Activated CD8-positive, alpha-beta memory T cell treated with anti-CD3 and anti-CD28 coated beads, Interleukin-2, amount 10 ng/mL, durations not matched to agents 7 days and 5 days (primary cell): ENCODE data around the gene SP9. TPM values are rescaled to one million over a fixed set of nuclear protein-coding genes. Genes with fewer than 3 reads are reported as not detected.

Experiments used
- ATAC-seq: fragments of 150-1000 bp; cut with Tn5 transposase; one replicate; pipeline ENCODE4 v1.10.0; 2021; ENCODE audit warnings: moderate library complexity
- CTCF ChIA-PET: fragments of 350-600 bp; sonication (Branson Sonifier 250); formaldehyde crosslinking; loops from one replicate; lab custom pipeline; 2021; ENCODE audit warnings: antibody characterized with exemption; lab: Charles Lee
- DNase-seq: peaks from one replicate; pipeline ENCODE4 v3.0.0-alpha.2; 2020
- H3K27ac Mint-ChIP-seq: one replicate; pipeline ENCODE4 v1.8.0; 2021; ENCODE audit warnings: mild to moderate bottlenecking, mixed read lengths
- H3K27me3 Mint-ChIP-seq: one replicate; pipeline ENCODE4 v1.8.0; 2021; ENCODE audit warnings: mixed read lengths
- H3K36me3 Mint-ChIP-seq: one replicate; pipeline ENCODE4 v1.8.0; 2021; ENCODE audit warnings: mild to moderate bottlenecking, mixed read lengths
- H3K4me1 Mint-ChIP-seq: one replicate; pipeline ENCODE4 v1.8.0; 2021; ENCODE audit warnings: mixed read lengths
- H3K4me3 Mint-ChIP-seq: one replicate; pipeline ENCODE4 v1.8.0; 2021; ENCODE audit warnings: mild to moderate bottlenecking, moderate library complexity, mixed read lengths
- H3K9me3 Mint-ChIP-seq: one replicate; pipeline ENCODE4 v1.8.0; 2022; ENCODE audit warnings: low read depth, mixed read lengths
- total RNA-seq, 2 experiments: library from RNA; stranded (reverse); gene quantifications; one replicate each; pipeline ENCODE4 v1.2.3, GENCODE V29; 2021

The SP9 gene
- total RNA-seq, 2 experiments from 2014 or later = not detected

DNA sequence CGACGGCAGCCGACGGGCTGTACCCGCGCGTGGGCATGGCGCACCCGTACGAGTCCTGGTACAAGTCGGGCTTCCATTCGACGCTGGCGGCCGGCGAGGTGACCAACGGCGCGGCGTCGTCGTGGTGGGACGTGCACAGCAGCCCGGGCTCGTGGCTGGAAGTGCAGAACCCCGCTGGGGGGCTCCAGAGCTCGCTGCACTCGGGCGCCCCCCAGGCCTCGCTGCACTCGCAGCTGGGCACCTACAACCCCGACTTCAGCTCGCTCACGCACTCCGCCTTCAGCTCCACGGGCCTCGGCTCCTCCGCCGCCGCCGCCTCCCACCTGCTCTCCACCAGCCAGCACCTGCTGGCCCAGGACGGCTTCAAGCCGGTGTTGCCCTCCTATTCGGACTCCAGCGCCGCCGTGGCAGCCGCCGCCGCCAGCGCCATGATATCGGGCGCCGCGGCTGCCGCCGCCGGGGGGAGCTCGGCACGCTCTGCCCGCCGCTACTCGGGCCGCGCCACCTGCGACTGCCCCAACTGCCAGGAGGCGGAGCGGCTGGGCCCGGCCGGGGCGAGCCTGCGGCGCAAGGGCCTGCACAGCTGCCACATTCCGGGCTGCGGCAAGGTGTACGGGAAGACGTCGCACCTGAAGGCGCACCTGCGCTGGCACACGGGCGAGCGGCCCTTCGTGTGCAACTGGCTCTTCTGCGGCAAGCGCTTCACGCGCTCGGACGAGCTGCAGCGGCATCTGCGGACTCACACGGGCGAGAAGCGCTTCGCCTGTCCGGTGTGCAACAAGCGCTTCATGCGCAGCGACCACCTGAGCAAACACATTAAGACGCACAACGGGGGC lies 2.0 kb downstream of the SP9 start:
- H3K36me3 Mint-ChIP-seq = peaks cover 5% of the 10 kb centered on the region
- ATAC-seq = peak; percentile 32
- peak overlapping the region; percentile 58 for H3K4me3 Mint-ChIP-seq
- peaks cover 37% of the 10 kb centered on the region for H3K4me1 Mint-ChIP-seq
- peak overlapping the region; percentile 70 for H3K27ac Mint-ChIP-seq
- peaks cover 81% of the 10 kb centered on the region for H3K27me3 Mint-ChIP-seq
- DNase-seq = peak; percentile 48
- H3K9me3 Mint-ChIP-seq = no peaks in the 10 kb centered on the region
- CTCF ChIA-PET = interaction anchor here (1.2 kb wide), 1 partner anchor 935 kb away, joined by 3 read pairs; no protein-coding TSS in a partner anchor

DNA sequence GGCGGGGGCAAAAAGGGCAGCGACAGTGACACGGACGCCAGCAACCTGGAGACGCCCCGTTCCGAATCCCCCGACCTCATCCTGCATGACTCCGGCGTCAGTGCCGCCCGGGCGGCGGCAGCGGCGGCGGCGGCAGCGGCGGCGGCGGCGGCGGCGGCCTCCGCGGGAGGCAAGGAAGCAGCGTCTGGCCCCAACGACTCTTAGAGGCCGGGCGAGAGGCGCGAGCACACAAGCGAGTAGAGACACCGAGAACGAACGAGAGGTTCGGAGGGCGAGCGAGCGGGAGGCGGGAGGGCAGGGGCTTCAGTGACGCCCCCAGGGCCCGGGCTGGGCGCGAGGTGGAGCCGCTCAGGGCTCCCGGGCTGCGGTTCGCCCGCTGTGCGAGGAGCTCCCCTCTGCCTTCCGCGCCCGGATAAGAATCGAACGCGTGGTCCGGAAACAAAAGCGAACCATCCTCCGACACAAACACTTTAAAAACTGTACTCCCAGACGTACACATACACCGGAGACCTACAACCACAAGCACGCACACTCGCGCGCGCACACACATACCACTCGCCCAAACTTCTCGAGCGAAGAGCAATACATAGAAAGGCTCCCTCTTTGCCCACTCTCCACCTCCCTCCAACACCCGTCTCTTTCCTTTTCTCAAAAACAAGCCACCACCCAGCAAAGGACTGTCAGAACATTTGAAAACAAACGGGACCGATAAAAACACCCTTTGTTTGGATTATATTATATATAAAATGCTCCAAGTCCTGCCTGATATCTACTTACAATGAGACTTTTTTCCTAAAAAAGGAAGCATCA lies 2.8 kb downstream of the SP9 start:
- DNase-seq = peak; percentile 54
- Mint-ChIP-seq H3K27ac (peak overlapping the region; percentile 67), H3K27me3 (peaks cover 76% of the 10 kb centered on the region), H3K4me1 (peaks cover 40% of the 10 kb centered on the region), H3K4me3 (peak overlapping the region; percentile 58), H3K9me3 (no peaks in the 10 kb centered on the region), H3K36me3 (peaks cover 5% of the 10 kb centered on the region)
- ATAC-seq = peak; percentile 31
- CTCF ChIA-PET = interaction anchor here (1.2 kb wide), 1 partner anchor 935 kb away, joined by 3 read pairs; no protein-coding TSS in a partner anchor

DNA sequence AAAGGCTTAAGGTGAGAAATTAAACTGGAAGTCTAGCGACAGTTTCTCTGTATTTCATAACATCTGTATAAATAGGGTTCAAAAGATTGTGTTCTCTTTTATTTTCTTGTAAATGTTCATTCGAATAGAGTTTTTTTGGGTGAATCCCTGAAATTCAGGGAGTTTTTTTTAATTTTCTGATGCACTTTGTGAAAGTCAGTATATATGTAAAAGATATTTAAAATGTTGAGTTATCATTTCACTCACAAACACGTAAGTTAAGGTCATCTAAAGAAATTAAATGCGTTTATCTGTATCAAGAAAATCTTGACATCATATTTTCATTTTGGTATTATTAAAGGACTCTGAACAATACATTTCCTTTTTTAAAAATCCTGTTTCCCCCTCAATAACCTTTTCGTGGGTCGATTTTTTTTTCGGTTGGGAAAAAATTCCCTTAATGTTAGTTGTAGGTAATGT lies 3.4 kb downstream of the SP9 start:
- Mint-ChIP-seq H3K4me3 (no peak overlapping the region), H3K27ac (peak overlapping the region; percentile 67), H3K36me3 (peaks cover 5% of the 10 kb centered on the region), H3K4me1 (peaks cover 41% of the 10 kb centered on the region), H3K9me3 (no peaks in the 10 kb centered on the region), H3K27me3 (peaks cover 76% of the 10 kb centered on the region)
- DNase-seq (no peak), ATAC-seq (no peak)
- CTCF ChIA-PET = interaction anchor here (1.2 kb wide), 1 partner anchor 936 kb away, joined by 3 read pairs; no protein-coding TSS in a partner anchor

DNA sequence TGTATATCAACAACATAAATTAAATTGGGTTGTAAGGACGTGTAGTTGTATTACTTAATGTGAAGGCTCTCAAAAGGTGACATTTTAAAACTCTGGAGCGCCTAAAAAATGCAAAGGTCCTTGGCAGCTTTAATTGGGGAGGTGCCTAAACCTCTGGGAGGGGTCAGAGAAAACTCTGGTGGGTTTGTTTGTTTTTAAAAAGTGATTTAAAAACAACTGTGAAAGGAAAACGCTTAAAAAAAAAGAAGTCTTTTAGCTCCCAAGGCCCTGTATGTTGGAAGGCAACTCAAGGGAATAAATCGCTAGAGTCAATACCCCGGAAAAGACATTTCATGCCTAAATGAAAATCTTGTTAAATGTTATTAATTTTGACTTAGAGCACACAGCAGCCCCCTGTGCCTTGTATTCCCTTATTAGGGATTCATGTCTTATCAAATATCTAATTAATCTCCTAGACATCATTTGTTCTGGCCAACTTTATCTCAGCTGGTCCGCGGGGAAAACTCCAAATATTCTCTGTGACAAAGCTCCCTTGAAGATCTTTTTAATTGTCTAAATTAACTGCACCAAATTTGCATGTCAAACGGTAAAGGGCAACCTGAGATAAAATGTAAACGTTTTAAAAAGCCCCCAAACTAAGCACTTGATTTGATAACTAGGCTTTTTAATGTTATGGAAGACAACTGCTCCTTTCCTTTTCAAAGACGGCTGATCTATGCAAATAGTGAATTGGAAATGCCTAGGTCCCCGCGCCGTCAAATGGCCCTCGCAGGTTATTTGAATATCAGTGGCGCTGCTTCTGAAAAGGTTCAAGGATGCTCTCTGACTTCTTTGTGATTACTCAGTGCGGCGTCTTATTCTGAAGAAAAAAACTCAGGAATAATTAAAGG lies 4.2 kb downstream of the SP9 start:
- peaks cover 75% of the 10 kb centered on the region for H3K27me3 Mint-ChIP-seq
- CTCF ChIA-PET = interaction anchor here (1.0 to 3.1 kb wide), 2 partner anchors 8 to 14 kb away, joined by 3 to 27 read pairs; no protein-coding TSS in a partner anchor
- H3K4me1 Mint-ChIP-seq = peaks cover 41% of the 10 kb centered on the region
- peaks cover 5% of the 10 kb centered on the region for H3K36me3 Mint-ChIP-seq
- DNase-seq = no peak
- no peak overlapping the region for H3K4me3 Mint-ChIP-seq
- ATAC-seq = no peak
- peak overlapping the region; percentile 32 for H3K27ac Mint-ChIP-seq
- no peaks in the 10 kb centered on the region for H3K9me3 Mint-ChIP-seq

DNA sequence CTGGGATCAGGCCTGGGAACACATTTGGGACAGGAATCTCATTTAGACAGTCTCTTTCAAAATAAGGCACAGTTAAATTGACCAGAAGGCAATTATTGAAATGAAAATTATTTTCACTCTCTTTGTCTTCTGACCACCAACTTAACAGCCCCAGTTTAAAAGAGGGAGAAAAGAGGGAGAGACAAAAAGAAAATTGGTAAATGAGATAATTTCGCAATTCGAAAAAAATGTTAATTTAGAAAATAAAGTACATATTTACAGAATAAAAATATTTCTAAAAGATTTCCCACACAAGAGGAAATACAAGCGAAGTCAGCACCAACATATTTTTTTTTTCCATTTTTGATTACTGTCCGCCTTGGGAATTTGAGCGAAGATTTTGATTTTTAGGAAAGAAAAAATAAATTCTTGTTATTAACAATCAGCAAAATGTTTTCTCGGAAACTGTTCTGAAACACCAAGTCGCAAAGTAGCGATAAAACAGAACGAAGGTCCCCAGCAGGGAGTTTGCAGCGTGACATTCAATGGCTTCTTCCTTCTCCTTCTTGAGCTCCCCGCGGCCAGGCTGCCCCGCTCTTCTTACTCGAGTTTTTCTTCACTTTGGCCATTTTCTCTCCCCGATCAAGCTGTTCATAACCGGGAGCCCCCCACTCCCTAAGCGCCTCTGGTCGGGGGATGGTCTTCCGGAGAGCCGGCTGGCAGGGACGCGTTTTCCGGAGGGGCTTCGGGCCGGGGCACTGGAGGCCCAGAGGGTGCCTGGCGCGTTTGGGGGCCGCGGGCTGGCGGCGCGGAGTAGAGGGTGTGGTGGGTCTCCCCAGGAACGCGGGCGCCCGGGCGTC lies 5.0 kb downstream of the SP9 start:
- H3K36me3 Mint-ChIP-seq = peaks cover 5% of the 10 kb centered on the region
- peaks cover 43% of the 10 kb centered on the region for H3K4me1 Mint-ChIP-seq
- H3K27ac Mint-ChIP-seq = peak overlapping the region; percentile 32
- H3K9me3 Mint-ChIP-seq = no peaks in the 10 kb centered on the region
- ATAC-seq (no peak), DNase-seq (no peak)
- peaks cover 77% of the 10 kb centered on the region for H3K27me3 Mint-ChIP-seq
- no peak overlapping the region for H3K4me3 Mint-ChIP-seq
- CTCF ChIA-PET = interaction anchor here (1.0 to 3.1 kb wide), 4 partner anchors 8 to 182 kb away, joined by 3 to 27 read pairs (median 22); no protein-coding TSS in a partner anchor

DNA sequence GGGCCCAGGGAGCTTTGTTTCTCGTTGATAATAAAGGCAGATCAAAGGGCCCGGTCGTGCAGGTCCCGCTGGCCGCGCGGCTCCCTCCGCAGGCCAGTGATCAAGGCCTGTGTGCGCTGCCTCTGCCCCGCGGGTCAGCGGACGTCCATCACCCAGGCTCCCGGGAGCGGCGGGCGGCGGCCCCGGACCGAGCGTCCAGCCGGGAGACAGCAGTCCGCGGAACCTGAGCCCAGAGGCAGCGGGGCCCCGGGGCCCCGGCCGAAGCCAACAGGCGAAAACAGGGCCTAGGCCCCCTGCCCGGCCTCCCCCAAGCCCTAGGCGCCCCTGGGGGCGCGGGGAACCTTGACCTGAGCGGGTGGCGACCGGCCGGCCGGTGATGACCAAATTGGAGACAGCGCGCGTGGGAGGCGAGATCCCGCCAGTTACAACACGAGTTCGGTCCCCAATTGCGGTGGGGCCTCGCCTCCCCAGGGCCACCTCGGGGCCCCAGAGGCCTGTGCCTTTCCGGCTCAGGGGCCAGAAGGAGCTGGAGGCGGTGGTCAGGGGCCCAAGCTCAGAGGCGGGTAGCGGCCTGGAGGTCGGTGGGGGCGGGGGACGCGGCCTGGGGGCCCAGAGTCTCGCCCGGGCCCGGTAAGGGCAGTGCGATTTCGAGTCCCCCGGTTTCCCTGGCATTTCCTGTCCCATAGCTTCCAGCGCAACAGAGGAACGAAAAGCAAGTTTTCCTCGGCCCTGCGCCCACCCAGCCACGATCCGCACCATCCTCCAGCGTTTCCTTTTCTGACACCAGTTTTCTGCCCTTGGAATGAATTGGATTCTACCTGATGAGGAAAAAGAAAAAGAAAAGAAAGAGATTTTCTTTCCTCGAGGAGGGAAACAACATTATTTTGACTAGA lies 5.9 kb downstream of the SP9 start:
- peaks cover 41% of the 10 kb centered on the region for H3K4me1 Mint-ChIP-seq
- no peak overlapping the region for H3K27ac Mint-ChIP-seq
- no peak for ATAC-seq
- DNase-seq = no peak
- no peak overlapping the region for H3K4me3 Mint-ChIP-seq
- no peaks in the 10 kb centered on the region for H3K9me3 Mint-ChIP-seq
- peaks cover 76% of the 10 kb centered on the region for H3K27me3 Mint-ChIP-seq
- CTCF ChIA-PET = interaction anchor here (0.7 to 3.1 kb wide), 23 partner anchors 10 to 1122 kb away, joined by 3 to 27 read pairs (median 3); partner anchors contain the start of genes OLA1 and SCRN3
- peaks cover 2% of the 10 kb centered on the region for H3K36me3 Mint-ChIP-seq

DNA sequence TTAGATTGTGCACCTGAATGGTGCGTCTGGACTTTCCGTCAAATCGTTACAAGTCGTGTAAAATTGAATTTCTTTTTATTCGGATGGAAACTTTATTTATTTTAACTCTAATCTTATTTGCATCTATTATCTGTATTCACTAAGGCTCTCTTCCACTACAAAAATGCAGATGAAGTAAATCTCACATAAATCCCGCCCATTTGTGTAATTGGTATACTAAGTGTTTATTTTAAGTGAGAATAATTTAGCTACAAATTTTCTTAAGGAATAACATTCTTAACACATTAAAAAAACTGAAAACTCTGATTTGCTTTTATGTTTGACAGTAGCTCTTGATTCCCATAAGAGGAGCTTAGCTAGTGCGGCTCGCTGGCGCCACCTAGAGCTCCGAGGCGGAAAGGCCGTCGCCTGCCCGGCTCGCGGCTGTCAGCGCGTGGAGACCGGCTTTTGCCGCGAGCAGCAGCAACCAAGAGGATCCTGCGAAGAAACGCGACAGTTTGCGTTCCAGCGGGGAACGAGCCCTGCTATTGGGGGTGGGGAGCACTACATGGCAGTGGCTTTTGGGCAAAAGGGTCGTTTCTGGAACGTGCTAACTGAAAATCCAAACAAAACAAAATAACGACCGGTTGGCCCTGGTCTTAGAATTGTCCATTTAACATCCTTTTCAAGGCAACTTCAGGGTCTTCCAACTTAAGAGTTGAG lies 6.7 kb downstream of the SP9 start:
- peaks cover 41% of the 10 kb centered on the region for H3K4me1 Mint-ChIP-seq
- ATAC-seq (peak; percentile 68), DNase-seq (peak; percentile 90)
- H3K9me3 Mint-ChIP-seq = no peaks in the 10 kb centered on the region
- H3K27ac Mint-ChIP-seq = peak overlapping the region; percentile 84
- H3K4me3 Mint-ChIP-seq = peak overlapping the region; percentile 59
- H3K36me3 Mint-ChIP-seq = peaks cover 2% of the 10 kb centered on the region
- CTCF ChIA-PET = interaction anchor here (0.7 to 3.1 kb wide), 25 partner anchors 9 to 1122 kb away, joined by 3 to 27 read pairs (median 3); partner anchors contain the start of genes OLA1 and SCRN3
- H3K27me3 Mint-ChIP-seq = peaks cover 78% of the 10 kb centered on the region

DNA sequence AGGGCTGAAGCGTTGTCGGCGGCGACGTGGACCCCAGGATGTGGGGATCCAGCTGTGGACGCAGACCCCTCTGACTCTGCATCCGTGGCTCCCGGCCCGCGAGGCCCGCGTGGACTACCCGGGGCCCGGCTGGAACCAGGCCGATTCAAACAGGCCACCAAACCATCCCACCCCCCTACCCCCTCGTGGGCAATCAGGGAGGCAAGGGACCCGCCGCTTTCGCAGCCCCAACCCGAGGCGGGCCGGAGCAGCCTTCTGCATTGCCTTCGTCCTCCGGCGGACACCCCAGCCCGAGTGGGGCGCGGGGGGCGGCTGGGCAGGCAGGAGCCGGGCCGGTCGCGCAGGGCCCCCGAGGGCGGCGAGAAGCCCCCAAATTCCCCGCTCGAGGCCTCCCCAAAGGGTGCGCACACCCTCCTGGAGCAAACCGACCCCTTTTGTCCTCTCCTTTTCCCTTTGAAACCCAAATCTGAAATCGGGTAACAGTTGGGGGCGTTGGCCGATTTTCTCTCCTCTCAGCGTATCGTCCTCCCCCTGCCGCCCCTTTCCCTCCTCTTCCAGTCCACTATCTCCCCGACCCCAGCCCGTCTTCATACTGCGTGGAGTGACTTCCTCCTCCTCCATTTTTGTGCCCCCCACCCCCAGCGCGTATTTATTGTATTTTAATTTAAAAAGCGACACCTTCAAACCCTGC lies 7.4 kb downstream of the SP9 start:
- Mint-ChIP-seq H3K4me1 (peaks cover 39% of the 10 kb centered on the region), H3K36me3 (peaks cover 6% of the 10 kb centered on the region), H3K4me3 (peak overlapping the region; percentile 32), H3K27ac (peak overlapping the region; percentile 36), H3K9me3 (no peaks in the 10 kb centered on the region), H3K27me3 (peaks cover 75% of the 10 kb centered on the region)
- CTCF ChIA-PET = interaction anchor here (0.7 to 3.1 kb wide), 21 partner anchors 9 to 1123 kb away, joined by 3 to 27 read pairs (median 4); partner anchors contain the start of gene SCRN3
- ATAC-seq = no peak
- DNase-seq = no peak

DNA sequence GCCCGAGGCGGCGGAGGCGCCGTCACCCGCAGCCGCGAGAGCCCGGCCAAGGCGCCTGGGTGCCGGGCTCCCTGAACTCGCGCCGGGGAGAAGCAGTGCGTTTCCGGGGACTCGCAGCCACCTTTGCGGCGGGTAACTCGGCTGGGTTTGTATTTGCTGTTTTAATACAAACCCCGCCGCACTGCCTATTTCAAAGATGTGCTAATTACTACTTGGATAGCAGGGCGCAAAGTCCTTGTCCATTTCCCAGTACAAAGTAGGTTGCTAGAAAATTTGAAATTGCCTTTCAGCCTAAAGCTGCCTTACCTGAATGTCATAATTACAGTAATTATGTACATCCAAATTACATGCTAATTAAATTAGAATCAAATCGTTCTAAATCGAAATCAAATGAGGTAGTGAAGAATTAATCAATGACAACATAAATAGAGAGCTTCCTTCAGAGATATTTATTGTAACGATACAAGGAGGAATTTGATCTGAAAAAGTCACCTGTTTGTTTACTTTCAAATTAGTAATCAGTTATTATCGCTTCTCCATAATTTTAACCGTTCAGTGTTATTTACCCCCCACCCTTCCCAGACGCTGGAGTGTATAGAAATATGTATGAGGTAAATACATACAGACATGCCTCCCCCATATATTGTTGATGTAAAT lies 8.1 kb downstream of the SP9 start:
- peak; percentile 50 for DNase-seq
- Mint-ChIP-seq H3K4me1 (peaks cover 36% of the 10 kb centered on the region), H3K36me3 (peaks cover 6% of the 10 kb centered on the region), H3K27ac (no peak overlapping the region), H3K9me3 (no peaks in the 10 kb centered on the region), H3K4me3 (peak overlapping the region; percentile 35), H3K27me3 (peaks cover 72% of the 10 kb centered on the region)
- CTCF ChIA-PET = interaction anchor here (0.6 to 2.8 kb wide), 4 partner anchors 7 to 992 kb away, joined by 3 to 11 read pairs (median 4); no protein-coding TSS in a partner anchor
- no peak for ATAC-seq

DNA sequence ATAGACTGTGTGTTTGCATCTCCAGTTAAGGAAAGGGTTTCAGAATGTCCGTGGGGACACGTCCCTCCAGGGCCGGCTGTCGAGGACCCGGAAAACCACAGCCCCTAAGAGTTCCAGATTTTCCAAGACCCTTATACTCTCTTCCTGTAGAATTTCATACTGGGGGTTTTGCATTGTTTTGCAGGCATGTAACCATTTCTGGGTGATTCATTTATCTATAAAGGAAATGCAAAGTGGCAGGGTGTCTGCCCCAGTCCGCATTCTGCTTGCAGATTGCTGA lies 8.5 kb downstream of the SP9 start:
- Mint-ChIP-seq H3K27me3 (peaks cover 67% of the 10 kb centered on the region), H3K4me3 (peak overlapping the region; percentile 35), H3K9me3 (no peaks in the 10 kb centered on the region), H3K36me3 (peaks cover 7% of the 10 kb centered on the region), H3K4me1 (peaks cover 35% of the 10 kb centered on the region), H3K27ac (no peak overlapping the region)
- no peak for ATAC-seq
- no peak for DNase-seq
- CTCF ChIA-PET = interaction anchor here (0.6 to 2.8 kb wide), 3 partner anchors 8 to 17 kb away, joined by 3 to 11 read pairs (median 3); no protein-coding TSS in a partner anchor
